Fibroblast of skin of left quadriceps (primary cell): ENCODE data around the gene SCARF2.

Source experiments
- DNase-seq, 2 experiments: peaks; one replicate each; pipeline ENCODE4 v3.0.0-alpha.2; 2013; ENCODE audit warnings: low read depth in 2 of 2

The SCARF2 gene

DNA sequence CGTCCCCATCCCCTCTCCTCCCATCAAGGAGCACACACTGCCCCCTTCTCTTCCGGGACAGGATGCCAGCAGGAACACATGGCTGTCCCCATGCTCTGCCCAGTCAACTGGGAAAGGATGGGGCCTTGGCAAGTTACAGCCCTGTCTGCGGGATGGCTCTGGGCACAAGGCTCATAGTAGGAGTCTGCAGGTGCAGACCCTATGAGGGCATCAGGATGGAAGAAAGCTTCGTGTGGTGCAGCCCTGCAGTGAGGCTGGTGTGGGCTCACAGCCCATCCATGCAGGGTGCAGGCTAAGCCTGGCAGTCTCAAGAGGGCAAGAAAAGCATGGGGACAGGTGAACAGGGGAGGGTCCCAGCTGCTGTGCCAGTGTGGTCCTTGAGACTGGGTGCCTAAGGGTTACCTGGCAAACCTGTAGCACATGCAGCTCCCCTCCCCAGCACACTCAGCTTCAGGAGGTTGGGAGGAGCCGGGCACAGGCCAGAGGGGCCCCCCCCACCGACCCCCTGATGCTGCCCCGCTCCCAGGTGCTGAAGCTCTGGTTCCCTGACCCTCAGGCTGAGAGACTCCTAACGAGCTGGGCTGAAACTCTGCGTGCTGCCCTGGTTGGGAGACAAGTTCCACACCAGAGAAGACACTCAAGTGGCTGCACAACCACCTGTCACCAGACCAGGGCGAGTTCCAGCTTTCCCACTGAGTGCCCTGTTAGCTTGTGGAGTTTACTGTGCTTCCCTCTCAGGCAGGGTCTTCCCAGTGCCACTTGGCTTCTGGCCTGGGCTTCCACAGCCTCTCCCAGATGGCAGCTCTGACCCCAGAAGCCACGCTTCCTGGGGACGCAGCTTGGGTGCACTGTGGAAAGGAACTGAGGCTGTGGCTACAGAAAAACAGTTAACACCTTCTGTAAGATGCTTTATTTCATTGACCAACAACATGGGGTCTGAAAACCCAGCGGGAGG, 3.3 kb upstream of the SCARF2 start:
- DNase-seq: no peak

DNA sequence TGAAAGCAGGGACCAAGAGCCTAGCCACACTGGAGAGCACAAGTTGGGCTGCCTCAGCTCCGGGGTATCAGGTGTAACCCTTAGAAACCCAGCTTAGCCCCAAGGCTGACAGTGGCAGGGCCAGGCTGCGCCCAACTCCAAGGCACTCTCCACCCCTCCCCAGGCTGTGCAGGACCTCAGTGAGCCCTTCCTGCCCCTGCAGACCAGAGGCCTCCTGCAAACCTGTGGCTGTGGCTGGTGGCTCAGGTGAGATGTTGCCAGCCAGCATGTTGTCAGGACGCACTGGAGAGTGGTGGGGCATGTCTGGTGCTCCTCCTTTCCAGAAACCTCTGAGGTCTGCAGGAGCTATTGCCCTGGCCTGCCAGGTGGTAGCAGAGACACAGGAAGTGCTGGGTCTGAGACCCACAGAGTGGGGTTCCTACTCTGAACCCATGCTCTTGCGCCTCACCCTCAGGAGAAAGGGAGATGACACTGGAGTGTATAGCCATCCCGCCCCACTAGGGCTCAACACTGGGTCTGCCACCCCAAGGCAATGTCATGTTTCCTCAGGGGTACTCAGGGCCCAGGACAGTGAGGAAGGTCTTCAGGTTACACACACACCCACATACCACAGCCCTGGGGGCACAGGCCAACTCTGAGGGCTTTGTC, 2.4 kb upstream of the SCARF2 start:
- no peak for DNase-seq

DNA sequence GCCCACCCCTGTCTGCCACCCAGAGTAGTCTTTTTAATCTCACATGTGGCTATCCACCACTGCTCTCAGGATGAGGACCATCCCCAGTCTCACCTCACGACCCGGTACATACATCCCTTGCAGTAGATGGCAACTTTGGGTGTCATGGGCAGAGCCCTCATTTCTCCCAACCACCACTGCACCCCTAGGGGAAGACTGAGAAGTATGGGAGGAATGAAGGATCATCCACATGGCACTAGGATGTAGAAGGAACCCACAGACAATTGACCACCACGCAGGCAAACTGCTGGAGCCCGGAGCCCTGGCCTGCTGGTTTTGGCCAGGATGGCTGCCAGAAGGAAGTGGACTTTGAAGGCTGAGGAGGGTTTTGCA, 1.9 kb upstream of the SCARF2 start:
- DNase-seq: no peak

DNA sequence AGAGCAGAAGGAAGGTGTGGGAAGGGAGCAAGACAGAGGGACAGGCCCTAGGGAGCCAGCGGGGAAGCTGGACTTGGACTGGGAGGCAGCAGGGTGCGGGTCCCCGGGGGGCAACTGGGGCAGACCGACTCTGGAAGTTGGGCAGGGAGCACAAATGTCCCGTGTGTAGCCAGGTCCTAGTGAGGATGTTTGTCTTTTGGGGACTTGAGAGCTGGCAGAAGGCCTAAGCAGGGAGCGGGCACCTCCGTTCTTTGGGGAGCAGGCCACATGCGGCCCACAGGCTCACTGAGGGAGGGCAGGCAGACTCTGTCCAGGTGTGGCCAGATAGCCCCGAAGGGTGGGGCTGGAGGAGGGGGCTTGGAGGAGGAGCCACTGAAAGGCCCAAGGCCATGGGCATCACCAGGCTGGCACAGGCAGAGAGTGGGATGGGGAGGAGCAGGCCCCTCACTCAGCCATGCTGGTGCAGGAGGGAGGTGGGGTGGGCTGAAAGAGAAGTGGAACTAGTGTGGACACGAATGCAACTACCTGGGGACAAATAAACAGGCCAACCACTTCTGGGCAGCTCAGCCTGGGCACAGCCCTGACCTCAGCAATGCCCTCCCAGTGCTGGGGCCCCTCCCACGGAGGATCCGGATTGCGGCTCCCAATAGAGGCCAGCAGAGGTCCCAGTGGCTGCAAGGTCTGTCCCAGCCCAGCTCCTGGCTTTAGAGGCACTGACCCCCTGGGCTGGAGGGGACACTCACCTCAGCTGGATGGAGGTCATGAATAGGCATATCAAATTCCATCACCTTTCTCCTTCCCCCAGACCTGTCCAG, 1.3 kb upstream of the SCARF2 start:
- DNase-seq: no peak

DNA sequence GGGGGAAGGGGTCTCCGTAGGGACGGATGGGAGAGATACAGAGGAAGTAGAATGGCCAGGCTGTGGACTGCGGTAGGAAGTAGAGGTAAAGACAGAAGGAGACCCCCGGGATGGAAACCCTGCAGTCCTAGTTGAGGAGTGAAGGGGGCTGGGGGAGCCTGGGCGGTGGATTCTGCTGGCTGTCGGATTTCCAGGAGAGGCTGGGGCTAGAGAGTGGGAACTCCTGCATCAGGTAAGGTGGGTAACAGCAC, 727 bp upstream of the SCARF2 start:
- no peak for DNase-seq

DNA sequence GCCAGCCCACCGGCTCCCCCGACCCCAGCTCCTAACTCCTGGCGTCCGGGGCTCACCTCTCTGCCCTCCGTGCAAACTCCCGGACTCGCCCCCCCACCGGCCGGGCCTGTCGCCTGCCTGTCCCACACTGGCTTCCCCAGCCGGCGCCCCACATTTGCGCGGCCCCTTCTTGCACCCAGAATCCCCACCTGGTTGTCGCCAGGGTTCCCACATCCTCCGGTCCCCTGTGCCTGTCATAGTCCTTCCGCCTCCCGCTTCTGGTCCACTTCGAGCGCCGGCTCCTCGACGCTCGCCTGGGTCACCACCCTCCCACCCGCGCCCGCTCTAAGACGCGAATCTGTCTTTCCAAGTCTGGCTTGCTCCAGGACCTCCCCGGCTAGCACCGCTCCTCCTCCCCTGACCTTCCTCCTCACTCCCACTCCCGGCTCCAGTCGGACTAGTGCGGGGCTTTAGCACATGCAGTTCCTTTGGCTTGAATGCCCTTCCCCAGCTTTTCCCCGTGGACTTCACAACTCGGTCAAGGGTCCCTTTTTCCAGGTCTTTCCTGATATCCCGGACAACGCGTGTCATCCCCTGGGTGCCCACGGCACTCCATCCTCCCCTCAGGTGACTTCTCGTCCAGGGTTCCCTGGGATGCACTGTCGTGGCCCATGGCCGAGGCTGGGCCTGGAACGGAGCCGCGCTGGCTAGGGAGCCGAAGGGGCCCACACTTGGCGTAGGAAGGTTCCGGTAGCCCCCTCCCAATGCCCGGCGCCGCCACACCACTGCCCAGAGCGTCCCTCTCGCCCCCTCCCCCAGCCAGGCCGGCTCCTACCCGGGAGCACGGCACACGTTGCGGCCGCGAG, 635 bp downstream of the SCARF2 start:
- DNase-seq: no peak

DNA sequence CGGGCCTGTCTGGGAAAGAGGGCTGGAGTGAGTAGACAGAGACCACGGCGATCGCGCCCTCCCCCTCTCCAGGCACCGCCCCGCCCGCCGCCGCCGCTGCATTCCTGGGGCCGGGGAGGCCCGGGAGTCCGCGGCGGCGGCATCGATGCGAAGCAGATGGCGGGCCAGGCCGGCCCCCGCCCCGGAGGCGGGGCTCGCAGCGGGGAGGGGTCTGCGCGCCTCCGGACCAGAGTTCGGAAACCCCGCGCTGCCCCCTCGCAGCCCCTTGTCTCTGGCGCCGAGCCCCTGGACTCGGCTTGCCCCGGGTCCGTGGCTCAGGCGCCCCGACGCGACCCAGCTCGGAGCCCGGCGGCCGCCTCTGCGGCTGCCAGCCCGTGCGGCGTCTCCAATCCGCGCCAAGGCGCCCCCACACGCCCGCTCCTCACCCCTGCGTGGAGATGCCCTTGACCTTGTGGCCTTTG, 1.3 kb downstream of the SCARF2 start:
- no peak for DNase-seq

DNA sequence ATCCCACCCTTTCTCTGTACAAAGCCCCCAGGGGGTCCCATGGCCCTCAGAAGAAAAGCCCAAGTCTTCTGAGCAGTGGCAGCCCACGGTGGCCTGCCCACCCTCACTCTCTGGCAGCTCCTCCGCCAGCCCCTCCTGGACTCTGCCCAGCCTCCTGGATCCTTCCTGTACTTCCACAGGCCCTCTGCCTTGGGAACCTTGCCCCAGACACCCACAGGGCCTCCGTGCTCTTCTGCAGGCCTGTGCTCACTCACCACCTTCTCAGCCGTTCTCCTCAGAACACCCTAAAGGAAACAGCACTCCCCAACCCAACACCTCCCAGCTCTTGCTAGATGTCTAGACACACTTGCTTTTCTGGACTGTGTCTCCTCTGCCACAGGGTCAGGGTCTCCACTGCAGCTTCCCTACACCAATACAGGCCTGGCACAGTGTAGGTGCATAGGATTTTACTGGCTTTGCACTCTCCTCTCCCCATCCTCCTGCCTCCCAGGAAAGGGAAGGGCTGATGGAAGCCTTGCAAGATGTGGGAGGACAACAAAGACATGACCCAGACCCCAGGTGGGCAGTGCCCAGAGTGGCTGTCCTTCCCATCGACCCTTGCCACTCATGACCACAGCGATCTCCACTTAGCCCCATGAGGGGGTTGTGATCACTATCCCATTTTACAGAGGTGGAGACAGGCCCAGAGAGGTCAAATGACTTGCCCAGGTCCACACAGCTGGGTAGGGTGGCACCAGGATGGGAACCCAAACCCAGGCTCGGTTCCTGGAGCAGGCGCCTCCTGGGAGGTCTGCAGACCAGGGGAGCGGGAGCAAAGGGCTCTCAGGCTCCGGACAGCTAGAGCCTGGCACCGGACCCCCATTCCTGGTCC, 2.0 kb downstream of the SCARF2 start:
- no peak for DNase-seq

DNA sequence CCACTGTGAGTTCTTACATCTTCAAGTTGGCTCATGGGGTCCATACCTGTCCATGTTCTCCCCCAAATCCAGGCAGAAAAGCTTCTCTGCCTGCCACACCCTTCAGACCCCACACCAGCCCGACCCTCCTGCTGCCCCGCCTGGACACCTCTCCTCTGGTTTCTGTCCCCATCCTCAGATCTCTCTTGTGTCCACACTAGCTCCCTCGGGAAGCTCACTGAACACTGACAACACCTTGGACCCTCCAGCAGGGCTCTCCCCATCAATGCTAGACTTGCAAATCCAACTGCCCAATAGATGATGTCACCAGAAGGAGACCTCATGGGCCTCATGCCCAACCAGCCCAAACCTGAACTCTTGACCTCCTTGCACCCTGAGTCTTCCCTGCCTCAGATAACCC, 2.9 kb downstream of the SCARF2 start:
- DNase-seq: no peak

DNA sequence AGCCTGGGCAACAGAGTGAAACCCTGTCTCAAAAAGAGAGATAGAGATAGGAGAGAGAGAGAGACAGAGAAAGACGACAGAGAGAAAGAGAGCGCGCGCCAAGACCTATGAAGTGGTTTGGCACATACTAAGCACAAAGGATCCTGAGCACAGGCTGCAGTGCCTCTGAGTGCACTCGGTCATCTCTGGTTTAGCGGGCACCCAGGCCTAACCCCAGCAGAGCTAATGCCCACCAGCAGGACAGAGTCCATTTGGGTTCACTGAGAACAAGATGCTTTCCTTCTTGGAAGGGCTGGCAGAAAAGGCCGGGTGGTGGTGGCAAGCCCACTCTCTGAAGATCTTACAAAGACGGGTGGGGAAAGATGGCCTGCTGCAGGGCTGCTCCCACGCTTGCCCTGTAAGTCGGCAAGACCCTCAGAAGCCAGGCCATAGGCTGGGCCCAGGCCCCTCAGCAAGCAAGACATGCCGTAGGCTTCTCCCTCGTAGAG, 3.3 kb downstream of the SCARF2 start:
- DNase-seq: no peak

DNA sequence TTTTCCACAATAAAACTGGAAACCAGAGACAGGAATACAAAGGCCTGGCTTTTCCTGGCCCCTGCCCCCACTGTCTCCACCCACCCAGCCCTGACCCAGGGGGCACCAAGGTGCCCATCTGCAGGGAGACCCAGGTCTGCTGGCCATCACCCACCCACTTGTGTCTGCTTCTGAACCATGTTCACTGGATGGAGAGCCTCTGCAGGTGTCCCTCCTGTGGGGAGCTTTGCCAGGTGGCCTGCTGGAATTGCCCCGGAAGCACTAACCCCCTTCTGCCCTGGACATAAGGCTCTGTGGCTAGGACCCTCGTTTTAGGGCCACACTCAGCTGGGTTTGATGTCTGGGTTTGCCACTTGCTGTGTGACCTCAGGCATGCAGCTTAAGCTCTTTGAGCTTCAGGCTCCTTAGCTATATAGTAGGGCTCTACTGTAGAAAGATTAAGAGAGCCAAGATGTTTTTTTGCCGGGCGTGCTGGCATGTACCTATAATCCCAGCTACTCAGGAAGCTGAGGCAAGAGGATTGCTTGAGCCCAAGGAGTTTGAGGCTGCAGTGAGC, 3.9 kb downstream of the SCARF2 start:
- no peak for DNase-seq

DNA sequence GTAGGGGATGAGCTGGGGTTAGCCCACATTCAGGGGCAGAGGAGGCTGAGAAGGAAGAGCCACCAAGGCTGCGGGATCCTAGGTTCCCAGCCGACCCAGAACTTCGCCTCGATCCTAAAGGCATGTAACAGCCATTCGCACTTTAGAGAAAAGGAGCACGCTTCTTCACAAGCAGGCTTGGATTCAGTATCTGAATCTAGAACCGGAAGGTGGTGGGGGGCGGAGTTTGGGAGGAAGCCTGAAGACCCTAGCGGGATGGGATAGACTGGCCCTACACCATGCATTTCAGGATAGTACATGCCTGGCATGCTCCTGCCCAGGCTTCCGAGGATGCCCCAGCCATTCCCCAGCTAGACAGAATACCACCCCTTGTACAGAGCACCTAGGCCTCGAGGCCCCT, 4.4 kb downstream of the SCARF2 start:
- DNase-seq: no peak

DNA sequence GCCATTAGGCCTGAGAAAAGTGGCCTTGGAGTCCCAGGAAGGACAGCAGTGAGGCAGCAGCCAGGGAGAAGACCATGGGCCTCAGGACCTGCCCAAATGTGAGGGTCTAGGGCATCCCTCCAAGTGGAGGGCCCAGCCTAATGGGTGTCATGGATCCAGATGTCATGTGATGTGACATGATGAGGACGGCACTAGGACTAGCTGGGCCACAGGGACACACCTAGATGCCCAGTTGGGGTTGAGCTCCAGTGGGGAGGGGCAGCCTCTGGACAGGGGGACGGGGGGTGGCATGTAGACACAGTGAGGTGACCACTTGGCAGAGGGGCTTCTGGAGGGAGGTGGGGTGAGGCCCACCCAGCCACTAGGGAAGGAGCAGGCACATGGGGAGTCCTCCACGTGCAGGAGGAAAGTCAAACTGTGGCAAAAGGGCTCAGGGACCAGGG, 5.4 kb downstream of the SCARF2 start:
- DNase-seq: no peak

DNA sequence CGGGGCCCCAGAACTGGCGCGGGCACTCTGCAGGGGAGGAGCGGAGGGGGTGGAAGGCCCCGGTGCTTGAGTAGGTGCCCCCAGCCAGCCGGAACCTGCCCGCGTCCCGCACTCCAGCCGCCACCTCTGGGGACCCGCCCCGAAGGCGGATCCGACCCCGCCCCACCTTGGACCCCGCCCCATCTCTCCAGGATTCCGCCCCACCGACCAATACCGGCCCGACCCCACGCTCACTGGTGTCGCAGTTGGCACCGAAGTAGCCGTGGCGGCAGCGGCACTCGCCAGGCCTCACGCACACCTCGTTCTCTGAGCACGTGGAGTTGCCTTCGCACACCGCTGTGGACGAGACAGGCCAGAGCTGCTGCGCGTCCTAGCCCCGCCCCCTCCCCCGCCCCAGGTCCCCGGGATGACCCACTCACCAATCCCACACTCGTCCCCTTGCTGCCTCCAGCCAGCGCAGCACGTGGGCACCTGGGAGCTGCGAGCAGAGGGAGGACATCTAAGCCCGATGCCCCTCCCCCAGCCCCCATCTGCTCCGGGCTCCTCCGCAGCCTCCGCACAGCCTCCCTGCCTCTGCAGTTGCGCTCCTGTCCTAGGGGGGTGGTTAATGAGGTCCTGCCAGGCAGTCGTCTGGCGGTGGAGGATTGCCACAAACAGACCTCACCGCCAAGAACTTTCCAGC, 6.0 kb downstream of the SCARF2 start:
- no peak for DNase-seq

DNA sequence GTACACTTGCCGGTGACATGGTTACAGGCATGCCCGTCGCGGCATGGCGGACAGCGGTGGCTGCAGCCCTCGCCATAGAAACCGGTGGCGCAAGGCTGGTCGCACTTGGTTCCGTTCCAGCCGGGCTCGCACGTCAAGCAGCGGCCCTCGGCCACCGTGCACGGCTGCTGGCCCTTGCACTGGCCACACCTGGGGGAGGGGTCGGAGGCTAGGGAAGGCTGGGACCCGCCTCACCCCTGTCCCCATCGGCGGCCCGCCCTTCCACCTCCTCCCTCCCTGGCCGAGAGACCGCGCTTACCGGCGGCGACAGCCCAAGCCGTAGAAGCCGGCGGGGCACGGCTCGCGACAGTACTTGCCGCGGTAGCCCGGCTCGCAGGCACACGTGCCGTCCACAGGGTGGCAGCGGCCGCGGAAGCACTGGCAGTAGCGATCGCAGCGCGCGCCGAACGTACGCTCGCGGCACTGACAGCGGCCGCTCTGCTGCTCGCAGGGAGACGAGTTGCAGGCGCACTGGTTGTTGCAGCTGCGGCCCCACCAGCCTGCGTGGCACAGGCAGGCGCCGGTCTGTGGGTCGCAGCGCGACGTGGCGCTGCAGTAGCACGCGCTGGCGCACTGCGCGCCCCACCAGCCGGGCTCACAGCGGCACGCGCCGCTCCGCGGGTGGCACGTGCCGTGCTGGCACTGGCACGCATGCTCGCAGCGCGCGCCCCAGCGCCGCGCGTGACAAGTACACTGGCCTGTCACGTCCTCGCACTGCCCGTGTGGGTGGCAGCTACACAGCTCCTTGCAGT, 6.7 kb downstream of the SCARF2 start:
- DNase-seq: no peak

DNA sequence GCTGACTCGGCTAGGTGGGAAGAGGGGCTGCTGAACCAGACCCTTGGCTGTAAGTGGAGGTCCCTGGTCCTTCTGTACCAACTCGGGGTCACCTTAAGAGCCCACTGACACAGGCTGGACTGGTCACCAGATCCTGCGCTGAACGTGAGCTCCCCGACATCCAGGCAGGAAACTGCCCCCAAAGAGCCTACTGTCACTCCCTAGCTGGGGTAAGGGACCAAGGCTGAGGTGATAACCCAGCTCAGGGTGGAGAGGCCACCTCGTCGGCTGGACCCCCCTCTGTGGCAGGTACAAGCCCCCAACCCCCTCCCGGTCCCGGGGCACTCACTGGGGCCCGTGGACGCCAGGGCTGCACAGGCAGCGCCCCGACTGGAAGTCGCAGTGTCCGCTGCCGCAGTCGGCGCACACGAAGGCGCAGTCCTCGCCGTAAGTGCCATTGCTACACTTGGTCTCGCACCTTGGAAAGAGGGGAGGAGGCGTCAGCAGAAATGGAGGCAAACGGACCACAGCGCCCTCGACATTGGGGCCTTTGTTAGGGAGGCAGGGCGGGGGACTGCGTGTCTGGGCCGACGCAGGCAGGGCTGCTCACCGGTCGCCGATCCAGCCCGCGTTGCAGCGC, 7.4 kb downstream of the SCARF2 start:
- no peak for DNase-seq

DNA sequence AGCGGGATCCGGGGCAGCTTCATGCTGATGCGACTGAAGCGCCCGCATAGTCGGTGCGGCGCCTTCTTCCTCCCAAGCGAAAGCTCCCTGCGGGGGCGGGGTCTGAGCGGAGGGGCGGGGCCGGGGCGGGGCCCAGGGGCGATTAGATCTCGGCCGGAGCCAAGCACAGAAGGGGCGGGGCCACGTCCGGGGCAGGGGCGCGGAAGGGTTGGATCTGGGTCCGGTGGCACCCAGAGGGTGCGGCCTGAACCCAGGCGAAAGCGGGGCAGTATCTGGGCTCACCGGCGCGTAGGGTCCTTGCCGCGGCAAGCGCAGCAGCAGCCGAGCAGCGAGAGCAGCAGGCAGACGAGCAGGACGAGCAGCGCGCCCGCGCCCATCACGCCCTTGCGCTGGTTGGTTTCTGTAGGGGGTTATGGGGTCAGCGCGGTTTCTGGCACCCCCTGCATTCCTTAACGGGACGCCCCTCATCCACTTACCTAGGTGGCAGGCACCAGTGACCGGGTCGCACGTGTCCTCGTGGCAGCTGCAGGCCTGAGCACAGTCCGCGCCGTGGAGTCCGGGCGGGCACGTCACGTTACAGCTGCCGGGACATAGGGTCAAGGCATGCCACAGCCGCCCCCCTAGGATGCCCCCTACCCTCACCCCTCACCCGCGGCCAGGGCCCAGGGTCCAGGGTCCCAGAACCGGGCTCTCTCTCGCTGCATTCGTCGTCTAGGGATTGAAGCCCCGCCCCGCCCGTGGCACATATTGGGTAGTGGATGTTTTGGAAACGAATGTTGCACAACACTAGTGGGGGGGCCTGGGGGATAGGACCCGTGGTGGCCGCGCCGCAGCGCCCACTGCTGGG, 8.1 kb downstream of the SCARF2 start:
- no peak for DNase-seq
